Effector memory CD8-positive, alpha-beta T cell (primary cell): Measurements from ENCODE around the gene VAV1.
"Not testable (repeated sequence)": the region's sequence is repeated elsewhere in the genome, so short reads cannot be mapped to it uniquely, and the experiment has no call there.

Source experiments
- ATAC-seq: fragments of 150-1000 bp; cut with Tn5 transposase; replicated peaks from 2 replicates; pipeline ENCODE4 v1.10.0; 2021; ENCODE audit warnings: mild to moderate bottlenecking, moderate library complexity
- DNase-seq, 3 experiments: peaks; one replicate each; pipeline ENCODE4 v3.0.0; 2021
- H3K27ac Mint-ChIP-seq, 2 donors: one replicate each; pipeline ENCODE4 v1.8.0; 2022; ENCODE audit warnings: mild to moderate bottlenecking in 2 of 2, mixed read lengths in 2 of 2, moderate library complexity in 2 of 2
- H3K27me3 Mint-ChIP-seq, 2 donors: one replicate each; pipeline ENCODE4 v1.8.0; 2022; ENCODE audit warnings: mixed read lengths in 2 of 2
- H3K36me3 Mint-ChIP-seq: one replicate; pipeline ENCODE4 v1.8.0; 2022; ENCODE audit warnings: mild to moderate bottlenecking, moderate library complexity, mixed read lengths; ENCODE audit not compliant: insufficient read depth
- H3K4me1 Mint-ChIP-seq, 2 donors: one replicate each; pipeline ENCODE4 v1.8.0; 2022; ENCODE audit warnings: low read depth in 2 of 2, mixed read lengths in 2 of 2
- H3K4me3 Mint-ChIP-seq, 2 donors: one replicate each; pipeline ENCODE4 v1.8.0; 2022; ENCODE audit warnings: mild to moderate bottlenecking in 2 of 2, mixed read lengths in 2 of 2, moderate library complexity in 2 of 2
- H3K9me3 Mint-ChIP-seq, 2 donors: one replicate each; pipeline ENCODE4 v1.8.0; 2022; ENCODE audit warnings: mixed read lengths in 2 of 2

The VAV1 gene

DNA sequence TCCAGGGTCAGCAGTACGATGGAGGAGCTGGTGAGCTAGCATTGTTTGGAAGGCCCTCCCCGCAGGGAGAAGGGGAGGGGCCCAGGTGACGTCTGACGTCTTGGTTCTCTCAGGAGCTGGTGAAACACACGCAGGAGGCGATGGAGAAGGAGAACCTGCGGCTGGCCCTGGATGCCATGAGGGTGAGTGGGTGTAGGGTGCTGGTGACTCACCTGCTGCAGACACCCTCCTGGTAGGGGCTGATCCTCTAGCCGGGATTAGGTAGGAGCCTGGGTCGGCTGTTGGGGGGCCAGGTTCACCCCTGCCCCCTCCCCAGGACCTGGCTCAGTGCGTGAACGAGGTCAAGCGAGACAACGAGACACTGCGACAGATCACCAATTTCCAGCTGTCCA is 55.8 kb downstream of the VAV1 start:
- H3K4me3 Mint-ChIP-seq, result no peak overlapping the region
- no peak for DNase-seq
- peaks cover 2 to 13% of the 10 kb centered on the region in 2 donors for H3K4me1 Mint-ChIP-seq
- peak overlapping the region; percentile 84 to 92 for H3K27ac Mint-ChIP-seq
- H3K27me3 Mint-ChIP-seq, result no peaks in the 10 kb centered on the region
- H3K36me3 Mint-ChIP-seq, result peaks cover 84% of the 10 kb centered on the region
- H3K9me3 Mint-ChIP-seq, result no peaks in the 10 kb centered on the region
- ATAC-seq, result no peak

DNA sequence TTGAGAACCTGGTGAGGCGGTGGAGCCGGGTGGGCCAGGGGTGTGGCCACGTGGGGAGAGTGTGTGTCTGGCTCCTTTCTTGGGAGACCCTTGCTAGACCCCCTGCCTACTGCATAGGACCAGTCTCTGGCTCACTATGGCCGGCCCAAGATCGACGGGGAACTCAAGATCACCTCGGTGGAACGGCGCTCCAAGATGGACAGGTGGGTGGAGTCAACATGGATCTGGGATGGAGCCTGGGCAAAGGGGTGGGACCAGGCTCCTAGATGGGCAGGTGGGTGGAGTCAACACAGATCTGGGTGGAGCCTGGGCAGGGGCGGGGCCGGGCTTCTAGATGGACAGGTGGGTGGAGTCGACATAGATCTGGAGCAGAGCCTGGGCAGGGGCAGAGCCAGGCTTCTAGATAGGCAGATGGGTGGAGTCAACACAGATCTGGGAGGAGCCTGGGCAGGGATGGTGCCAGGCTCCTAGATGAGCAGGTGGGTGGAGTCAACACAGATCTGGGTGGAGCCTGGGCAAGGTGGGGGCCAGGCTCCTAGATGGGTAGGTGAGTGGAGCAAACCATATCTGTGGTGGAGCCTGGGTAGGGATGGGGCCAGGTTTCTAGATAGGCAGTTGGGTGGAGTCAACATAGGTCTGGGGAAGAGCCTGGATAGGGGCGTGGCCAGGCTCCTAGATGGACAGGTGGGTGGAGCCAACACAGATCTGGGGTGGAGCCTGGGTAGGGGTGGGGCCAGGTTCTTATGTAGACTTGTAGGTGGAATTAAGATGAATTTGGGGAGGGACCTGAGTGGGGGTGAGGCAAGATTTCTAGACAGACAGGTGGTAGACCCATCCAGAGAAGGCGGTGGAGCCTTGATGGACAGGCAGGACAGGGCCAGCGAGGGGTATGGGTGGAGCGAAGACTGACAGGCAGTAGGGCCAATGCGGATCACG is 56.5 kb downstream of the VAV1 start:
- Mint-ChIP-seq H3K4me1 (peaks cover 2 to 13% of the 10 kb centered on the region in 2 donors), H3K9me3 (no peaks in the 10 kb centered on the region), H3K27me3 (no peaks in the 10 kb centered on the region), H3K4me3 (no peak overlapping the region), H3K27ac (peak overlapping the region; percentile 84 to 92), H3K36me3 (peaks cover 88% of the 10 kb centered on the region)
- ATAC-seq (peak; percentile 54), DNase-seq (peak in 1 of 3 experiments; percentile 5)

DNA sequence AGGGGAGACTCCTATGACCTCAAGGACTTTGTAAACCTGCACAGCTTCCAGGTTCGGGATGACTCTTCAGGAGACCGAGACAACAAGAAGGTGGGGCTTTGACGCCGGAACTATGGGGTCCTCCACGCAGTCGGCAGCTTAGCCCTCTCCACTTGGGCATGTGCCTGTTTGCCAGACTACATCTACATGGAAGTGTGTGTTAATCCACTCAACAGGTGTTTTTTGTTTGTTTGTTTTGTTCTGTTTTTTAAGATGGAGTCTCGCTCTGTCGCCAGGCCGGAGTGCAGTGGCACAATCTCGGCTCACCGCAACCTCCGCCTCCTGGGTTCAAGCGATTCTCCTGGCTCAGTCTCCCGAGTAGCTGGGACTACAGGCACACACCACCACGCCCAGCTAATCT is 57.3 kb downstream of the VAV1 start:
- DNase-seq, ATAC-seq, H3K4me3 Mint-ChIP-seq, H3K27me3 Mint-ChIP-seq, H3K9me3 Mint-ChIP-seq: not testable (repeated sequence)
- Mint-ChIP-seq H3K36me3 (peaks cover 85% of the 10 kb centered on the region), H3K4me1 (peaks cover 2 to 11% of the 10 kb centered on the region in 2 donors), H3K27ac (peak overlapping the region; percentile 84 to 92)

DNA sequence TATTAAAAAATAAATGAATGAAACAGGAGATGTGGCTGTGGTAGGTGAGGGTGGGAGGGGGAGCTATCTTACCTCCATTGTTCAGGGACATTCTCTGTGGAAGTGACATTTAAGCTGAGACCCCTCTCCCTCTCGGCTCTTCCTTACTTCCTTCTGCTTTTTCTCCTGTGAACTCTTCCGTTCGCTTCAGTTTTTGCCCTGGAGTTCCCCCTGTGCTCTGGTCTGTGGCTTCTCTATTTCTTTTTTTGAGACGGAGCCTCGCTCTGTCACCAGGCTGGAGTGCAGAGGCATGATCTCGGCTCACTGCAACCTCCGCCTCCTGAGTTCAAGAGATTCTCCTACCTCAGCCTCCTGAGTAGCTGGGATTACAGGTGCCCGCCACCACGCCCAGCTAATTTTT is 58.6 kb downstream of the VAV1 start:
- not testable (repeated sequence) for H3K9me3 Mint-ChIP-seq, H3K4me3 Mint-ChIP-seq, H3K27me3 Mint-ChIP-seq, ATAC-seq, DNase-seq
- Mint-ChIP-seq H3K27ac (peak overlapping the region; percentile 3 to 57), H3K36me3 (peaks cover 78% of the 10 kb centered on the region), H3K4me1 (peaks cover 2 to 11% of the 10 kb centered on the region in 2 donors)

DNA sequence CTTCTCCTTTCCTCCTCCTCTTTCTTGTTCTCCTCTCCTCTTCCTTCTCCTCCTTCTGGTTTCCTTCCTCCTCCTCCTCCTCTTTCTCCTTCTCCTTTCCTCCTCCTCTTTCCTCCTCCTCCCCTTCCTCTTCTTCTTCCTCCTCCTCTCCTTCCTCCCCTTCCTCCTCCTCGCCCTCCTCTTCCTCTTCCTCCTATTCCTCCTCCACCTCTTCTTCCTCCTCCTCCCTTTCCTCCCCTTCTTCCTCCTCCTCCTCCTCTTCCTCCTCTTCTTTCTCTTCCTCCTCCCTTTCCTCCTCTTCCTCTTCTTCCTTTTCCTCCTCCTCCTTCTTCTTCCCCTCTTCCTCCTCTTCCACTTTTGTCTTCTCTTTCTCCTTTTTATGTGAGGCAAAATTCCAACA is 59.9 kb downstream of the VAV1 start:
- Mint-ChIP-seq H3K27me3 (no peaks in the 10 kb centered on the region), H3K4me1 (peaks cover 2 to 12% of the 10 kb centered on the region in 2 donors), H3K4me3 (no peak overlapping the region), H3K27ac (peak overlapping the region in 1 of 2 donors; percentile 71), H3K9me3 (no peaks in the 10 kb centered on the region), H3K36me3 (peaks cover 78% of the 10 kb centered on the region)
- DNase-seq (no peak), ATAC-seq (no peak)

DNA sequence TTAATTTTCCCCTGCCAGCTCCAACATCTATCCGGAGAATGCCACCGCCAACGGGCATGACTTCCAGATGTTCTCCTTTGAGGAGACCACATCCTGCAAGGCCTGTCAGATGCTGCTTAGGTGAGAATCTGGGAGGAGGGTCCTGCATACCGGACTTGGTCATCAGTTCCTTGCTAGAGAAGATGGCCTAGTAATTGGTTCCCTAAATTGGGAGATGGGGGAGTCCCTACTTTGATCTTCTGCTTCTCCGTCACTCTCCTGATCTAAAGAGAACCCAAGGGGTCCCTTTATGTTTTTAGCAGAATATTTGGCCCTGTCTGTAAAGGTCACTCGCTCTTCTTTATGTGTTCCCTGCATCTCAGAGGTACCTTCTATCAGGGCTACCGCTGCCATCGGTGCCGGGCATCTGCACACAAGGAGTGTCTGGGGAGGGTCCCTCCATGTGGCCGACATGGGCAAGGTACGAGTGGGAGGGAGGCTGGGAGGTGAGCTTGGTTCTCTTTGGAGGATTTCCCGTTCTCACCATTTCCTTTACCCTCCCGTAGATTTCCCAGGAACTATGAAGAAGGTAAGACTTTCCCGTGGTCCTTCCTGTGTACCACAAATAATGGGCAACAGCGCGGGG is 60.8 kb downstream of the VAV1 start:
- no peaks in the 10 kb centered on the region for H3K27me3 Mint-ChIP-seq
- H3K4me3 Mint-ChIP-seq, result no peak overlapping the region
- peak overlapping the region; percentile 4 to 71 for H3K27ac Mint-ChIP-seq
- H3K9me3 Mint-ChIP-seq, result no peaks in the 10 kb centered on the region
- H3K36me3 Mint-ChIP-seq, result peaks cover 79% of the 10 kb centered on the region
- H3K4me1 Mint-ChIP-seq, result peaks cover 2 to 14% of the 10 kb centered on the region in 2 donors
- DNase-seq, result no peak
- no peak for ATAC-seq

DNA sequence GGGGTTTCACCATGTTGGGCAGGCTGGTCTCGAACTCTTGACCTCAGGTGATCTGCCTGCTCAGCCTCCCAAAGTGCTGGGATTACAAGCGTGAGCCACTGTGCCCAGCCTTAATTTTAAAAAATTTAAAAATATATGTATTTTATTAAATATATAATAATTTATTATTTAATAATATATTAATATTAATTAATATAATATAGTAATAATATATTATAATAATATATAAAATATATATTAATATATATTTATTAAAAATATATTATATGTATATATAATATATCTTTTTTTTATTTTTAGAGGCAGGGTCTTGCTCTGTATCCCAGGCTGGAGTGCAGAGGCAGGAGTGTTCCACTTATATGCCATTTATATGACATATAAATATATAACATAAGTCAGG is 61.9 kb downstream of the VAV1 start:
- ATAC-seq, result no peak
- no peak overlapping the region for H3K27ac Mint-ChIP-seq
- H3K4me1 Mint-ChIP-seq, result peaks cover 2 to 6% of the 10 kb centered on the region in 2 donors
- peaks cover 76% of the 10 kb centered on the region for H3K36me3 Mint-ChIP-seq
- no peak for DNase-seq
- no peaks in the 10 kb centered on the region for H3K9me3 Mint-ChIP-seq
- no peaks in the 10 kb centered on the region for H3K27me3 Mint-ChIP-seq
- no peak overlapping the region for H3K4me3 Mint-ChIP-seq

DNA sequence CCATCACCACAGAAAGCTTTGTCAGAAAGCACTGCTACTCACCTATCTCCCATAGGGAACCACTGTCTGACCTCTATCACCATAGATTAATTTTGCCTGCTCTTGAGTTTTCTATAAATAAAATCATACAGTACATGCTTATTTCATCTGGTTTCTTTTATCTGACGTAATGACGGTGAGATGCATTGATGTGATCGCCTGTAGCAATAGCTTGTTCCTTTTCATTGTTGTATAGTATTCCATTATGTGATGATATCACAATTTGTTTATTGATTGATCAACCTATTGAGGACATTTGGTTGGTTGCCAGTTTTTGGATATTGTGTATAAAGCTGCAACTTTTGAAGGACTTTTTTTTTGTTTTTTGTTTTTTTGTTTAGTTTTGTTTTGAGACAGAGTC is 63.0 kb downstream of the VAV1 start:
- ATAC-seq (no peak), DNase-seq (no peak)
- peak overlapping the region in 1 of 2 donors; percentile 33 for H3K27ac Mint-ChIP-seq
- no peak overlapping the region for H3K4me3 Mint-ChIP-seq
- no peaks in the 10 kb centered on the region for H3K9me3 Mint-ChIP-seq
- H3K36me3 Mint-ChIP-seq, result peaks cover 76% of the 10 kb centered on the region
- peaks cover 1 to 4% of the 10 kb centered on the region in 2 donors for H3K4me1 Mint-ChIP-seq
- no peaks in the 10 kb centered on the region for H3K27me3 Mint-ChIP-seq

DNA sequence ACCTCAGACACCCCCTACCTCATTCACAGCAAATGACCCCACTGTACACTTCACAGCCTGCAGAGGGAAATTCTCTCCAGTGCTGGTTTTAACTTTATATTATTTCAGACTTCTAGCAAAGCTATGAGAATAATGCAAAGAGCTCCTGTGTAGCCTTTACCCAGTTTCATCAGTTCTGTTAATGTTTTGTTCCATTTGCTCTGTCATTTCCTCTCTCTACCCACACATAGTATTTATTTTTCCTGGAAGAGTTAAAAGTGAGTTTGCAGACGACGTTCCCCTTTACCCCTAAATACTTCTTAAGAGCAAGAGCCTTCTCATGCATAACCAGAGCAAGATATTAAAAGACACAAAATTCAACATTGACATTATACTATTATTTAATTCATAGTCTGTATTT is 65.0 kb downstream of the VAV1 start:
- Mint-ChIP-seq H3K27ac (peak overlapping the region; percentile 33 to 68), H3K36me3 (peaks cover 72% of the 10 kb centered on the region), H3K27me3 (no peaks in the 10 kb centered on the region), H3K9me3 (no peaks in the 10 kb centered on the region), H3K4me3 (no peak overlapping the region), H3K4me1 (peaks cover 1 to 4% of the 10 kb centered on the region in 2 donors)
- DNase-seq (no peak), ATAC-seq (no peak)

DNA sequence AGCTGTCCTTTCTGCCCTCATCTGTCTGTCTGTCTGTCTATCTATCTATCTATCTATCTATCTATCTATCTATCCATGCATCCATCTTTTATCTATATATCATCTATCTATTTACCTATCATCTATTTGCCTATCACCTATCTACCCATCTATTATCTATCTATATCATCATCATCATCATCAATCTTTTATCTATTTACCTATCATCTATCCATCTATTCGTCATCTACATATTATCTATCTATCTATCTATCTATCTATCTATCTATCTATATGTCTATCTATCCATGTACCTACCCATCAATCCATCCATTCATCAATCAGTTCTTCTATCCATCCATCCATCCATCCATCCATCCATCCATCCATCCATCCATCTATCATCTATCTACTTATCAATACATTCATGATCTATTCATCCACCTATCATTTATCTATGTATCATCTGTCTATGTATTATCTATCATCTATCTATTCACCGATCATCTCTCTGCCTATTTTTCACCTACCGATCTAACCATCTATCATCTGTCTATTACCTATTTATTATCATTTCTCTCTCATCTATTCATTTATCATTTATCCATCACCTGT is 65.7 kb downstream of the VAV1 start:
- ATAC-seq, result no peak
- Mint-ChIP-seq H3K36me3 (peaks cover 72% of the 10 kb centered on the region), H3K4me3 (no peak overlapping the region), H3K27me3 (no peaks in the 10 kb centered on the region), H3K27ac (peak overlapping the region in 1 of 2 donors; percentile 33), H3K4me1 (peaks cover 2 to 6% of the 10 kb centered on the region in 2 donors), H3K9me3 (no peaks in the 10 kb centered on the region)
- DNase-seq, result no peak

DNA sequence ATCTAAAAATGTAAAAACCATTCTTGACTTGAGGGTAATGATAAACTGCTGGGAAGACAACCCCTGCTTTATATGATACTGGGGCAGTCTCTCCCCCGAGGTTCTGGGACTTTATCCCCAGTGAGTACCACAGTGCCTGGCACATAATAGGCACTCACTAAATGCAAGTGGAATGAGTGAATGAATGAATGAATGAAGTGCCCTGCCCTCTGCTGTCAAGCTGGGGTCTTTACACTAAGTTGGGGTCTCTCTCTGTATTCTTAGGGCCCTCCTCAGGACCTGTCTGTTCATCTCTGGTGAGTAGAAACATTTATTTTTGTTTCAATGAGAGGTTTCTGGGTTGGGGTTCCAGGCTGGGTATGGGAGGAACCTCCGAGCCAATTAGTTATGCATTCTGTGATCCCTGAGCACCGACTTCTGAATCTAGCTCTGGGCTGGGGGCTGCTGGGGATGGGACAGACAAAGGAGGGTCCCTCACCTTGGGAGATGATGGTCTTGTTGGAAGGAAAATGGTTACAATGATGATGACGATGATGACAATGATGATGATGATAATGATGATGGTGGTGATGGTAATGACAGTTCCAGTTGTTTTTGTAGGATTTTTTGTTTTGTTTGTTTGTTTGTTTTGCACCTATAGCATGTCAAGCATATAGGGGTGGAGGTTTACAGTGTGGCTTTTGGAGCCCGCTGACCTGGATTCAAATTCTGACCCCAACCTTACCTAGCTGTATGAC is 70.5 kb downstream of the VAV1 start:
- Mint-ChIP-seq H3K9me3 (no peaks in the 10 kb centered on the region), H3K36me3 (peaks cover 59% of the 10 kb centered on the region), H3K4me1 (peaks cover 5 to 7% of the 10 kb centered on the region in 2 donors), H3K27ac (peak overlapping the region; percentile 49 to 71), H3K27me3 (no peaks in the 10 kb centered on the region), H3K4me3 (no peak overlapping the region)
- DNase-seq (no peak), ATAC-seq (no peak)

DNA sequence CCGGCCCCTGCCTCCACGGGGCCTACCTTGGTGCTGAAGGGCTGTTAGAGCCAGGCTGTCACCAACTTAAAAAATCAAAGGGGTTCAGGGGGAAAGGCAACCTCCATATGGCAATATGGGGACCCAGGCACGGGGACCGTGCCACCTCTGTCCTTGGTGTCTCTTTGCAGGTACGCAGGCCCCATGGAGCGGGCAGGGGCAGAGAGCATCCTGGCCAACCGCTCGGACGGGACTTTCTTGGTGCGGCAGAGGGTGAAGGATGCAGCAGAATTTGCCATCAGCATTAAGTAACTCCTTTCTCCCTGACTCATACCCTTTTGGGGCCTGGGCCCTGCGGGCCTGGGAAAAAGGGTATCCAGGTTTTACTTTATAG is 75.3 kb downstream of the VAV1 start:
- Mint-ChIP-seq H3K4me1 (peaks cover 5 to 7% of the 10 kb centered on the region in 2 donors), H3K27ac (no peak overlapping the region), H3K36me3 (peaks cover 70% of the 10 kb centered on the region), H3K9me3 (no peaks in the 10 kb centered on the region), H3K4me3 (no peak overlapping the region), H3K27me3 (no peaks in the 10 kb centered on the region)
- no peak for DNase-seq
- no peak for ATAC-seq

DNA sequence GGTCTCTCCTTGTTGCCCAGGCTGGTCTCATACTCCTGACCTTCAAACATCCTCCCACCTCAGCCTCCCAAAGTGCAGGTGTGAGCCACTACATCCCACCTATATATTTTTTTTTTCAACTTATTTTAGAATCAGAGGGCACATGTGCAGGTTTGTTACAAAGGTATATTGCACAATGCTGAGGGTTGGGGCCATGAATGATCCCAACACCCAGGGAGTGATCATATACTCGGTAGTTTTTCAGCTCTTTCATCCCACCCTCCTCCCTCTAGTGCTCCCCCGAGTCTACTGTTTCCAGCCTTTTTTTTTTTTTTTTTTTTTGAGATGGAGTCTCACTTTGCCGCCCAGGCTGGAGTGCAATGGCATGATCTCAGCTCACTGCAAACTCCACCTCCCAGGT is 76.5 kb downstream of the VAV1 start:
- H3K4me1 Mint-ChIP-seq, result peaks cover 0 to 2% of the 10 kb centered on the region in 2 donors
- DNase-seq (no peak), ATAC-seq (no peak)
- no peak overlapping the region for H3K27ac Mint-ChIP-seq
- peaks cover 68% of the 10 kb centered on the region for H3K36me3 Mint-ChIP-seq
- no peak overlapping the region for H3K4me3 Mint-ChIP-seq
- no peaks in the 10 kb centered on the region for H3K9me3 Mint-ChIP-seq
- H3K27me3 Mint-ChIP-seq, result no peaks in the 10 kb centered on the region
